ENCODE results near the gene PHETA2. TPM values are rescaled to one million over a fixed set of nuclear protein-coding genes. Genes with fewer than 3 reads are reported as not detected.

The PHETA2 gene
- total RNA-seq, 1 donor from 2014 or later, result 5.2 TPM

- Mint-ChIP-seq H3K9me3 (ENCODE audit: low read depth) (no peaks in the 10 kb centered on the region), H3K27me3 (no peaks in the 10 kb centered on the region), H3K27ac (no peak overlapping the region), H3K4me3 (ENCODE audit: low read depth) (no peak overlapping the region), H3K36me3 (ENCODE audit: insufficient read depth) (peaks cover 9% of the 10 kb centered on the region), H3K4me1 (ENCODE audit: low read depth) (peaks cover 4% of the 10 kb centered on the region)
- TF ChIP-seq, protein P1, sequence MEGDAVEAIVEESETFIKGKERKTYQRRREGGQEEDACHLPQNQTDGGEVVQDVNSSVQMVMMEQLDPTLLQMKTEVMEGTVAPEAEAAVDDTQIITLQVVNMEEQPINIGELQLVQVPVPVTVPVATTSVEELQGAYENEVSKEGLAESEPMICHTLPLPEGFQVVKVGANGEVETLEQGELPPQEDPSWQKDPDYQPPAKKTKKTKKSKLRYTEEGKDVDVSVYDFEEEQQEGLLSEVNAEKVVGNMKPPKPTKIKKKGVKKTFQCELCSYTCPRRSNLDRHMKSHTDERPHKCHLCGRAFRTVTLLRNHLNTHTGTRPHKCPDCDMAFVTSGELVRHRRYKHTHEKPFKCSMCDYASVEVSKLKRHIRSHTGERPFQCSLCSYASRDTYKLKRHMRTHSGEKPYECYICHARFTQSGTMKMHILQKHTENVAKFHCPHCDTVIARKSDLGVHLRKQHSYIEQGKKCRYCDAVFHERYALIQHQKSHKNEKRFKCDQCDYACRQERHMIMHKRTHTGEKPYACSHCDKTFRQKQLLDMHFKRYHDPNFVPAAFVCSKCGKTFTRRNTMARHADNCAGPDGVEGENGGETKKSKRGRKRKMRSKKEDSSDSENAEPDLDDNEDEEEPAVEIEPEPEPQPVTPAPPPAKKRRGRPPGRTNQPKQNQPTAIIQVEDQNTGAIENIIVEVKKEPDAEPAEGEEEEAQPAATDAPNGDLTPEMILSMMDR (IDR thresholded peaks at IDR 0.05; ENCODE audit: unreplicated experiment), result no peak
- no peak for DNase-seq (ENCODE audit: low spot score, unreplicated experiment)
These were observed 7.8 kb upstream of the PHETA2 start for GRCh38 chr22:42066126-42066761.

DNA sequence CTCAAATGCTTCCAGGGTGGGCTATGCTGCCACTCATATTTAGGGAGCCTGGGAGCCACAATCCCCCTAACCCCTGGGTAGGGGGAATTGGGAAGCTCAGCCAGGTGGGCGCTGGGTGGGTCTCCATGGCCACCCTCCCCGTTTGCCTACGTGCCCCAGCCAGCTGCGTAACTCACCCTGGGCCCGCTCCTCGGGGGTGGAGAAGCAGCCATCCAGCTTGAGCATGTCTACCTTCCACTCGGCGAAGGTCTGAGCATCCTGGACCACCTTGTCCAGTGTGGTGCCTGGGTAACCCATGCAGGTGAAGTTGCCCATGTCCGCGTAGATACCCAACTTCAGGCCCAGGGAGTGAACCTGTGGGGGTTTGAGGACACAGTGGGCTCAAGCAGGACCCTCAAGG lies 7.1 kb upstream of the PHETA2 start:
- TF ChIP-seq, protein P1 (IDR thresholded peaks at IDR 0.05; ENCODE audit: unreplicated experiment), result no peak
- no peaks in the 10 kb centered on the region for H3K9me3 Mint-ChIP-seq (ENCODE audit: low read depth)
- DNase-seq (ENCODE audit: low spot score, unreplicated experiment), result no peak
- peaks cover 9% of the 10 kb centered on the region for H3K36me3 Mint-ChIP-seq (ENCODE audit: insufficient read depth)
- peaks cover 4% of the 10 kb centered on the region for H3K4me1 Mint-ChIP-seq (ENCODE audit: low read depth)
- H3K27me3 Mint-ChIP-seq, result no peaks in the 10 kb centered on the region
- no peak overlapping the region for H3K4me3 Mint-ChIP-seq (ENCODE audit: low read depth)
- no peak overlapping the region for H3K27ac Mint-ChIP-seq

DNA sequence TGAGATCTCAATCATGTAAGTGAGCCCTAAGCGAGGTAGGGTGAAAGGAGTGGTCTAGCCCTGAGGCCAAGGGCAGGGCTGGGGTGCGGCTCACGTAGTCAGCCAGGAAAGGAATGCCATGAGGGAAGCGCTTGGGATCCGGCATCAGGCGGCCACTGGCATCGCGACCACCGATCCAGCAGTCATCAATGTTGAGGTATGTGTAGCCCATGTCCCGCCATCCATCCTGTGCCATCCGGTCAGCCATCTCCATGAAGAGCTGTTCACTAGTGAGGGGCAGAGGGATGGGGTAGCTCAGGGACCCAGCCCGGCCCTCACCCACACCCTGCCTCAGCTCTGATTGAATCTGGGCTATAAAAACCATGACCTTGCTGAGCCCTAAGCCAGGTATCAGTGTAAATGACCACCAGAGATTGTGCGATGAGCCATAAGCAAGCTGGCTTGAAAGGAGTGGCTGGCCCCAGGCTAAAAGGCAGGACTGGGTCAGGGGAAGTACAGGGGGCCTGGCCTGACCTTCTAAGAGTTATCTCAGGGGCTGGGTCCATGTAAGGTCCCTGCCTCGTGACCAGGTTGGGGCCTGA lies 6.3 kb upstream of the PHETA2 start:
- DNase-seq (ENCODE audit: low spot score, unreplicated experiment), result no peak
- TF ChIP-seq, protein P1 (IDR thresholded peaks at IDR 0.05; ENCODE audit: unreplicated experiment), result no peak

DNA sequence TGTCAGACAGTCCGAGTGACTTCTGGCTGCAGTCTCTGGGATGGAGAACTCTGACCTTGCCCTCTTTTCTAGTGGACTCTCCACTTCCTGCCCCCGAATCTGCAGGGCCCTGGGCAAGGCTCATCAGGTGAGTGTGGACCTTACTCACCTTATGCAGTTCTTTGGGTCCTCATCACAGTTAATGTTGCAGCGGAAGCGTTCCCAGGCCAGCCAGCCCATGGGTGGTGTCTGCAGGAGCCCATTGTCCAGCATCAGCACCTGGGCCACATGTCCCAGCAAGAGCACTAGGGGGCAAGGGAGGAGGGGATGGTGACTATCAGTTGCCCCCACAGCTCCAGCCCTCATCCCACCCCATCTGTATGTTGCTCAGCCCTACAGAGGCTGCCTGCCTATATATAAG lies 5.8 kb upstream of the PHETA2 start:
- H3K27me3 Mint-ChIP-seq, result peaks cover 4% of the 10 kb centered on the region
- H3K36me3 Mint-ChIP-seq (ENCODE audit: insufficient read depth), result peaks cover 9% of the 10 kb centered on the region
- TF ChIP-seq, protein P1 (IDR thresholded peaks at IDR 0.05; ENCODE audit: unreplicated experiment), result no peak
- H3K27ac Mint-ChIP-seq, result no peak overlapping the region
- H3K4me1 Mint-ChIP-seq (ENCODE audit: low read depth), result peaks cover 5% of the 10 kb centered on the region
- no peak overlapping the region for H3K4me3 Mint-ChIP-seq (ENCODE audit: low read depth)
- H3K9me3 Mint-ChIP-seq (ENCODE audit: low read depth), result no peaks in the 10 kb centered on the region
- no peak for DNase-seq (ENCODE audit: low spot score, unreplicated experiment)

More for the DNA sequence above, 6.3 kb upstream of the PHETA2 start:
- Mint-ChIP-seq H3K27ac (no peak overlapping the region), H3K27me3 (peaks cover 2% of the 10 kb centered on the region), H3K4me1 (ENCODE audit: low read depth) (peaks cover 5% of the 10 kb centered on the region), H3K4me3 (ENCODE audit: low read depth) (no peak overlapping the region), H3K36me3 (ENCODE audit: insufficient read depth) (peaks cover 9% of the 10 kb centered on the region), H3K9me3 (ENCODE audit: low read depth) (no peaks in the 10 kb centered on the region)

DNA sequence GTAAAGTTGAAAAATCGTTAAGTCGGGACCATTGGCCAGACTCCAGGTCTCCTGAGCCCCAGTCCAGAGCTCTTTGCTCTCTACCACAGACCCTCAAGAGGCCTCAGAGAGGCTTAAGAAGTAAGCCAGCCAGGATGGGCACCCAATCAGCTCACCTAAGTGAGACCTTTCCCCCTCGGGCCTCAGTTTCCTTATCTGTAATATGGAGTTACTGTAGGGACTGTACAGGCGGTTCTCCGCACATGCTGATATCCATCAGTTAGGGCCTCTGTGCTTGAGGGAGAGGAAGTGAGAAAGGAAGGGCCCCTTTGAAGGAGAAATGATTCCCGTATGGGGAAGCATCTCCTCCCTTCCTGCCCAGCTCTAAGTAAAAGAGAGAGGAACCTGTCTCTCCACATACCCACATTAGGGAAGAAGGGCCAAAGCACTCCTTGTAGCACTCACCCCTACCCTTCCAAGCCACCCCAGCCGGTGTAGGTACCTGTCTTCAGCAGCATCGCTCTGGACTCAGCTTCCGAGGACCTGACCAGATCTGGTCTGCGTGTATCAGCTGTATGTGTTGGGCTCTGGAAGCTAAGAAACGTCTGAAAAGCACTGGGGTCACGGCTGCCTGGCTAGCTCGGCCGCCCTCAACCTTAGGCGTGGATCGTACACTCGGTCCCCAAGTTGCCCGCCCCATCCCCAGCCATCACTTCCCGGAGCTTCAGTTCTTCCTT lies 4.1 kb upstream of the PHETA2 start:
- peak overlapping the region; percentile 80 for H3K4me3 Mint-ChIP-seq (ENCODE audit: low read depth)
- H3K36me3 Mint-ChIP-seq (ENCODE audit: insufficient read depth), result peaks cover 9% of the 10 kb centered on the region
- no peaks in the 10 kb centered on the region for H3K9me3 Mint-ChIP-seq (ENCODE audit: low read depth)
- peaks cover 7% of the 10 kb centered on the region for H3K4me1 Mint-ChIP-seq (ENCODE audit: low read depth)
- peak overlapping the region; percentile 83 for H3K27ac Mint-ChIP-seq
- TF ChIP-seq, protein P1 (IDR thresholded peaks at IDR 0.05; ENCODE audit: unreplicated experiment), result no peak
- no peak for DNase-seq (ENCODE audit: low spot score, unreplicated experiment)
- peaks cover 4% of the 10 kb centered on the region for H3K27me3 Mint-ChIP-seq
